Skeletal muscle tissue (tissue), 4 donors: ENCODE data around the gene IRF6. TPM values are rescaled to one million over a fixed set of nuclear protein-coding genes. Genes with fewer than 3 reads are reported as not detected.

ENCODE experiments used
- H3K27ac ChIP-seq: one replicate; pipeline ENCODE4 v1.7.0; 2013; ENCODE audit warnings: mild to moderate bottlenecking, low read depth, low read length, inconsistent platforms
- H3K27me3 ChIP-seq, 3 donors: one replicate each; pipeline ENCODE4 v1.7.0; 2013; ENCODE audit warnings: low read length in 3 of 3; ENCODE audit not compliant: control insufficient read depth in 3 of 3, insufficient read depth in 3 of 3
- H3K36me3 ChIP-seq, 3 donors: one replicate each; pipeline ENCODE4 v1.7.0; 2013; ENCODE audit warnings: low read length in 3 of 3; ENCODE audit not compliant: control insufficient read depth in 3 of 3, insufficient read depth in 3 of 3
- H3K4me1 ChIP-seq, 3 donors: one replicate each; pipeline ENCODE4 v1.7.0; 2013; ENCODE audit warnings: low read length in 3 of 3, mild to moderate bottlenecking in 3 of 3; ENCODE audit not compliant: control insufficient read depth in 3 of 3, insufficient read depth in 3 of 3
- H3K4me3 ChIP-seq, 3 donors: one replicate each; pipeline ENCODE4 v1.7.0; 2013; ENCODE audit warnings: low read length in 3 of 3
- H3K9ac ChIP-seq, 3 donors: one replicate each; pipeline ENCODE4 v1.7.0; 2013; ENCODE audit warnings: low read length in 3 of 3, mild to moderate bottlenecking in 3 of 3, moderate library complexity in 2 of 3, low read depth in 1 of 3
- H3K9me3 ChIP-seq, 3 donors: one replicate each; pipeline ENCODE4 v1.7.0; 2013; ENCODE audit warnings: low read length in 3 of 3; ENCODE audit not compliant: control insufficient read depth in 3 of 3
- total RNA-seq: library from RNA; depleted of rRNA; stranded (reverse); fragments of >200 nt; gene quantifications from one replicate; pipeline ENCODE4 v1.2.3, GENCODE V29; 2014
- donor health status: Osteomylitis.

IRF6 gene
- total RNA-seq, 1 donor from 2014 or later, result 0.52 TPM

DNA sequence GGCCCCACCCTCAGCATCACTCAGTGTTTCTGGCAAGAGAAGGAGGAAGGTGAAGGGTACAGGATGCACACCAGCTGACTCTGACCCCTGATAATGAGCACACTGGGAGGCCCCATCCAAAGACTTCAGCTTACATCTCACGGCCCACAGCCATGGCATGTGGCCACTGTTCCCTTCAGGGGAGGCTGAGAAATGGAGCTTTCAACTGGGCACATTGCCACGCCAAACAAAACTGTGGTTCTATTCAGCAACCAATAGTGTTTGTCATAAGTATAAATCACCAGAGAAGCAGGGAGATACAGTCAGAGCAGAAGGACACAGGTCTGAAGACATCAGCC is 62.8 kb downstream of the IRF6 start:
- no peaks in the 10 kb centered on the region for H3K36me3 ChIP-seq
- H3K27ac ChIP-seq, result no peak overlapping the region
- H3K4me3 ChIP-seq, result no peak overlapping the region
- H3K4me1 ChIP-seq, result peaks cover 8 to 17% (median 9%) of the 10 kb centered on the region in 3 donors
- no peaks in the 10 kb centered on the region for H3K9me3 ChIP-seq
- H3K27me3 ChIP-seq, result no peaks in the 10 kb centered on the region
- H3K9ac ChIP-seq, result no peak overlapping the region

DNA sequence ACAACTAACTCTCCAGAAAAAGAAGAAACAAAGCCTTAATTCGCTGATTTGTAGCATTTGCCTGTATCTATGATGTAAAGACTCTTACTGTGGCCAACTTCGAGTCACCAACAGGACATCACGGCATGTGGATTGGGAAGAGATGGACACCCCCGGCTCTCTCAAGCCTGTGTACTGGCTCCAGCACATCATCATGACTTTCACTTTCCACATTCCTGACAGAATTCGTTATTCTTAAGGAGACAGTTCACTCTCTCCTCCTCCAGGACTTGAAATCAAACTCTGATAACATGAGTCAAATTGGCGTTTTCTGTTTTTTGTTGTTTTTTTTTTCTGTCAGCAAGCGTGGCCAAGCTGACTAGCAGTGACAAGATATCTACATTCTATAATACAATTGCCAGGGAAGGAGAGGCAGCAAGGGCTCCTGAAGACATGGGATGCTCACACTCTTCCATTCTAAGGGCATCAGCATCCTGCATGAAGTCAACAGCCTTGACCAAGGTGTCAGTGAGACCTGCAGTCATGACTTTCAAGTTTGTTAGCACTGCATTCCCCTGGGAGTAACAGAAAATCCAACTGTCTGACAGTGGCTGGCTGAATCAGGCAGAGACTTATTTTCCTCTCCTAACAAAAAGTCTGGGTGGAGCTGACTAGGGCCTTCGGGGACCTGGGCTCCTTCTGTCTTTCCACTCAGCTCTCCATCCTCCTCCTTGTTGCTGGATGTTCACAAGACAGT is 63.4 kb downstream of the IRF6 start:
- Histone ChIP-seq H3K9me3 (no peaks in the 10 kb centered on the region), H3K27ac (peak overlapping the region; percentile 39), H3K9ac (no peak overlapping the region), H3K27me3 (no peaks in the 10 kb centered on the region), H3K36me3 (no peaks in the 10 kb centered on the region), H3K4me3 (no peak overlapping the region), H3K4me1 (peaks cover 4 to 13% (median 4%) of the 10 kb centered on the region in 3 donors)

GRCh38 chr1:209741889-209742288 is 64.1 kb downstream of the IRF6 start:
- Histone ChIP-seq H3K4me3 (no peak overlapping the region), H3K9me3 (no peaks in the 10 kb centered on the region), H3K36me3 (no peaks in the 10 kb centered on the region), H3K9ac (no peak overlapping the region), H3K4me1 (peaks cover 0 to 10% (median 0%) of the 10 kb centered on the region in 3 donors), H3K27me3 (no peaks in the 10 kb centered on the region), H3K27ac (peak overlapping the region; percentile 39)

DNA sequence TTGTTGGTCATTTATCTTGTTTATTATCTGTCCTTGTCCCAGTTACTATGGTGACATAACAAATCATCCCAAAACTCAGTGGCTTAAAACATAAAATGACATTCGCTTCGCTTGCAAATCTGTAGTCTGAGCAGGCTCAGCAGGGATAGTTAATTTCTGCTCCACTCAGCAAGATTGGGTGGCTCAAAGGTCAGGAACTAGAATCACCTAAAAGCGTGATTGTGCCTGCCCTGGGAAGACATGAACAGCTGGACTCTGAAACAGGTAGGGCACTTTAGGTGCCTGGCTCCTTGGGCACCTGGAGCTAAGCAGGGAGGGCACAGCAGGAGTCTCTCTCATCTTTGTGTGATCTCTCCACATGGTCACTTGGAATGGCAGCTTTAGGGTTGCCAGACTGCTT is 64.7 kb downstream of the IRF6 start:
- no peak overlapping the region for H3K4me3 ChIP-seq
- peaks cover 0 to 10% (median 0%) of the 10 kb centered on the region in 3 donors for H3K4me1 ChIP-seq
- no peaks in the 10 kb centered on the region for H3K9me3 ChIP-seq
- H3K27ac ChIP-seq, result no peak overlapping the region
- no peaks in the 10 kb centered on the region for H3K27me3 ChIP-seq
- H3K36me3 ChIP-seq, result no peaks in the 10 kb centered on the region
- H3K9ac ChIP-seq, result no peak overlapping the region

DNA sequence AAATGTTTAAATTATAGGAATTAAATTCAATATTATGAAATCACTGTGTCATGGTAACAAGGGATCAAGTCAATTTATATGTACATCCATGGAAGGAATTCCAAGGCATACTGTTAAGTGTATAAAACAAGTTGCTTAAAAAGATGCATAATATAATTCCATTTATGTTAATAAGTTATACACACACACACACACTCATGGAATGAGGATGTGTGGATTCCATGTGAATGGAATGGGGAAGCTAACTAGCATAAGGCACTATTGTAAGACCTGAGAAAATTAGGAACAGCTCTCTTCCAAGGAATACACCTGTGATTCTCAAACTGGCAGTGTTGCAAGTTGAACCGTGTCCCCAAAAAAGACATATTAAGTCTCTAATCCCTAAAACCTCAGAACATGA is 67.7 kb downstream of the IRF6 start:
- Histone ChIP-seq H3K27me3 (no peaks in the 10 kb centered on the region), H3K4me1 (peaks cover 0 to 10% (median 0%) of the 10 kb centered on the region in 3 donors), H3K27ac (no peak overlapping the region), H3K9ac (no peak overlapping the region), H3K4me3 (no peak overlapping the region), H3K36me3 (no peaks in the 10 kb centered on the region), H3K9me3 (no peaks in the 10 kb centered on the region)

DNA sequence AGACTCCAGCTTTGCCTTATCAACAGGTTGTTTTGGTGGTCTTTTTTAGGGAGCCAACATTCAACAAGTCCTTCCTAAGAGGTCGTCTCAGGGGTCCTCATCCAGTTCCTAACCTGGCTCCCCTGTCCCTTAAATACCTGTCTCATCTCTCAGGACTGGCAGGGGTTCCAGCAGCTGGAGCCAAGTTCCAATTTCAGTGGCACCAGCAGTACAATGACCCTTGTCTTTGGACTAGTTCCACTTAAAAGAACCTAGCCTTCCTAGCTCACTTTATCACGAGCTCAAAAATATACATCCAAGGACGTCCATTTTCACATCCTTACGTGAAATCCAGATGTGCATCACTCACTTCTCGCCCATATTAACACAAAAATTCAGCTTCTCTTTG is 68.8 kb downstream of the IRF6 start:
- no peaks in the 10 kb centered on the region for H3K9me3 ChIP-seq
- H3K4me3 ChIP-seq, result no peak overlapping the region
- no peaks in the 10 kb centered on the region for H3K36me3 ChIP-seq
- no peak overlapping the region for H3K27ac ChIP-seq
- H3K27me3 ChIP-seq, result no peaks in the 10 kb centered on the region
- H3K4me1 ChIP-seq, result peaks cover 0 to 8% (median 0%) of the 10 kb centered on the region in 3 donors
- no peak overlapping the region for H3K9ac ChIP-seq

- Histone ChIP-seq H3K4me3 (no peak overlapping the region), H3K9me3 (no peaks in the 10 kb centered on the region), H3K27ac (no peak overlapping the region), H3K4me1 (peaks cover 0 to 4% (median 0%) of the 10 kb centered on the region in 3 donors), H3K9ac (no peak overlapping the region), H3K36me3 (no peaks in the 10 kb centered on the region), H3K27me3 (no peaks in the 10 kb centered on the region)
Observed at GRCh38 chr1:209736490-209737117, 69.3 kb downstream of the IRF6 start.

Other genes with a start within 250 kb of the IRF6 start
- gene CAMK1G, start 222.4 kb downstream of the IRF6 start, total RNA-seq, result not detected
- gene LAMB3, start 153.7 kb downstream of the IRF6 start, total RNA-seq, result 0.52 TPM
- 78.8 TPM for gene G0S2, start 130.7 kb downstream of the IRF6 start, total RNA-seq
- gene HSD11B1, start 101.3 kb downstream of the IRF6 start, total RNA-seq, result not detected
- gene TRAF3IP3, start 50.1 kb downstream of the IRF6 start, total RNA-seq, result 1.0 TPM
- gene C1orf74, start 21.6 kb downstream of the IRF6 start, total RNA-seq, result 3.7 TPM
- 4.7 TPM for gene UTP25, start 21.8 kb upstream of the IRF6 start, total RNA-seq
- under 0.01 TPM for gene SYT14, start 132.1 kb upstream of the IRF6 start, total RNA-seq